Lung (tissue), 4 donors: ENCODE data around the gene CORT. TPM values are rescaled to one million over a fixed set of nuclear protein-coding genes. Genes with fewer than 3 reads are reported as not detected.

Source experiments
- polyA plus RNA-seq, 2 donors: library from polyadenylated mRNA; stranded (reverse); fragments of 200-250 nt; gene quantifications; one replicate each; pipeline ENCODE4 v1.2.1, GENCODE V29; 2013
- total RNA-seq, 2 donors: library from RNA; depleted of rRNA in 1 of 2; stranded (reverse); fragments of >200 nt in 1 of 2; gene quantifications; one replicate each; pipeline ENCODE4 v1.2.1, GENCODE V29; 2014 to 2021
- donor health status: Bipolar disorder and iron deficiency.
- donor health status: healthy.
- donor health status: DM: yes; HTN: yes; CAD: no.

The CORT gene
- total and polyA plus RNA-seq, 4 donors: 0.10 to 0.40 (median 0.20) TPM; not detected in 1

Other genes starting within 250 kb of the CORT start
- 10 to 100 TPM; 39.1 to 64.0 TPM for gene KIF1B, start 239.5 kb upstream of the CORT start, total RNA-seq
- gene KIF1B, start 239.5 kb upstream of the CORT start, polyA plus RNA-seq: 1 to 10 TPM; 9.7 to 9.8 TPM
- 100 to 1,000 TPM in 1 of 2 donors, 10 to 100 TPM in 1; 47.8 to 234 TPM for gene PGD, start 51.0 kb upstream of the CORT start, total RNA-seq
- gene PGD, start 51.0 kb upstream of the CORT start, polyA plus RNA-seq: 100 to 1,000 TPM in 1 of 2 donors, 10 to 100 TPM in 1; 94.5 to 421 TPM
- gene CENPS, start 19.6 kb upstream of the CORT start, total RNA-seq: 10 to 100 TPM; 15.5 to 19.5 TPM
- 10 to 100 TPM; 12.5 to 21.0 TPM for gene CENPS, start 19.6 kb upstream of the CORT start, polyA plus RNA-seq
- 10 to 100 TPM; 32.2 to 37.4 TPM for gene DFFA, start 22.5 kb downstream of the CORT start, total RNA-seq
- gene DFFA, start 22.5 kb downstream of the CORT start, polyA plus RNA-seq: 10 to 100 TPM; 13.8 to 21.9 TPM
- 10 to 100 TPM; 18.2 to 23.4 TPM for gene PEX14, start 24.9 kb downstream of the CORT start, total RNA-seq
- 10 to 100 TPM; 18.1 to 29.2 TPM for gene PEX14, start 24.9 kb downstream of the CORT start, polyA plus RNA-seq